HG03469 (cell line): ENCODE data around the gene CDH20.

Source experiments
- ATAC-seq: cut with Tn5 transposase; IDR thresholded peaks from one replicate; pipeline ENCODE4 v1.9.1; 2021; ENCODE audit warnings: mild to moderate bottlenecking, moderate library complexity, moderate number of reproducible peaks; ENCODE audit not compliant: unreplicated experiment

Gene CDH20

GRCh38 chr18:61333271-61333745 is at the start of gene CDH20:
Gene CDH20, plus strand, starts transcription at chr18:61333430.
- no peak for ATAC-seq

GRCh38 chr18:61284039-61284438 is 49.2 kb upstream of the CDH20 start:
- ATAC-seq: no peak

DNA sequence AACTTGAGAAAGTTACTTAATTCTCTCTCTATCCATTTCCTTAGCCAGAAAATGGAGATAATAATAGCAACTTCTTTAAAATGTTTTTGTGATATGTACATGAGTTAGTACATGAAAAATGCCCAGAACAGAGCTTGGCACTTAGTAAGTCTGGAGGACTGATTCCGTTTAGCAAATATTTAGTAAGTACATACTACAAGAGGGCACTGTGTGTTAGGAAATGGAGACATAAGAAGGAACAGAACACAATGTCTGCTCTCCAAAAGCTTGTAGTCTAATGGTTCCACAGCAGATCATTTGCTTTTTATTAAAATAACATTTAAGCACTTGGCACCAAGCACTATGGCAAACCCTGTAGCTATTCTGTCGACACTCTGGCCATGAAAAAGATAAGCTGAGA is 47.5 kb upstream of the CDH20 start:
- ATAC-seq: no peak

- no peak for ATAC-seq
Measured at GRCh38 chr18:61286867-61287266, 46.4 kb upstream of the CDH20 start.

GRCh38 chr18:61290616-61291015 is 42.6 kb upstream of the CDH20 start:
- no peak for ATAC-seq

DNA sequence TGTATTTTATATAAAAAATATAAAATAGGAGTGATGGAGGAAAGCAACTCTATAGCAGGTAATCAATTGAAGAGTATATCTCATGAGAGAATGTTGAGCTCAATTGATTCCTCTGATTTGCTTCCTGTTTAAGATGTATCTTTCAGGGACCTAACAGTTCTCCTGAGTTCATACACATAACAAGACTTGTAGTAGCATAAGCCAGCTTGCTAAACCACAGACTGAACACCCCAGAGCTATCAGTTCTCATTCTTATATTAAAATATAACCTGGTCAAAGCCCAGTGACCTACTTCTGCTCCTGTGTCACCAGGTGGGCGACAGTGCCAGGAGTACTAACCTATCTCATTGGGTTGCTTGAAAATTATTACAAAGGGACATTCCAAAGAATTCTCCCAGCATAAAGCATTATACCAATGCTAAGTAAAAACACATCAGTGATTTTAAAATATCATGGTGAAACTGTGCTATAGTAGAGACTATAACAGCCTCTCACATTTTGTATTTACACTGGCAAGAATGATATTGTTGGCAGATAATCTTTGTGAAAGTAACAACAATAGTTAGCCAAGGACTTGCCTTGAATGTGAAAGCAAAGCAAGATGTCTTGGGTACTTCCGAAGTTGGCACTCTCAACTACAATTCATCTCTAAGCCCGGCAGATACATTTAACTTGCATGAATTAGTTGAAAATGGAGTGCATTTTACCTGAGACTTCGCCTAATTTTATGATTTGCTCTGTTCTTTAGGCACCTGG is 40.8 kb upstream of the CDH20 start:
- ATAC-seq: no peak

DNA sequence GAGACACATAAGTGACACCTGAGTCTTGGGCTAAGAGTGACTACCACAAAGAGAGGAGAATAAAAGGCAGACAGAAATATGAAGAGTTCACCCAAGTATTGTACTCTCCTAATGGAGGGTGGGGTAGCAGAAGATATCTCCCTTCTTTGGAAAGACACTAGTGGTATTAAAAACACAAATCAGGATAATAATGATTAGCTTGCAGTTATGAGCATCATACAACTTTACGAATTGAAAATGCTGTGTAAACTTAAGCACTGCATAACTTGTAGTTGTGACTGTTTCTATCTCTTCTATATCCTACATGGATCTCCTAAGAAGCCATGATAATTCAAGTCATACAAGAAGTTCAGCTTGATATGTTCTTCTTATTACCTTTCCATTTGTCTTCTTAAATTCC is 38.1 kb upstream of the CDH20 start:
- ATAC-seq: no peak

DNA sequence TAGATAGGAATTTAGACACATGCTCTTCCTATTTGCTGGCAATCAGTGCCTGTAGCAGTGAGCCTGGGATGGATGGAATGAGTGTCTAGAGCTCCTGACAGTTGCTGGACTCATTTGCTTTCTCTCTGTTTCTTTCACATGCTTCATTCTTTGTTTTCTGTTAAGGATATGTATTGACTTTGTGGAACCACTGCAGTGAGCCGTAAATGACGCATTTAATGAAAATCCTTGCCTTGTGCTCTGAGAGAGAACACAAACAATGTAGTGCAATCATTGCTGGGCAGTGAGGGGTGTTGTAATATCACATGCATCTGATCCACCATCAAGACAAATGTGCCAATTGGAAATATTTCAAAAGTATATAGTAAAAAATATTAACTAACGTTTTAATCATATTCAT is 25.2 kb upstream of the CDH20 start:
- ATAC-seq: no peak

GRCh38 chr18:61308795-61309393 is 24.3 kb upstream of the CDH20 start:
- no peak for ATAC-seq

DNA sequence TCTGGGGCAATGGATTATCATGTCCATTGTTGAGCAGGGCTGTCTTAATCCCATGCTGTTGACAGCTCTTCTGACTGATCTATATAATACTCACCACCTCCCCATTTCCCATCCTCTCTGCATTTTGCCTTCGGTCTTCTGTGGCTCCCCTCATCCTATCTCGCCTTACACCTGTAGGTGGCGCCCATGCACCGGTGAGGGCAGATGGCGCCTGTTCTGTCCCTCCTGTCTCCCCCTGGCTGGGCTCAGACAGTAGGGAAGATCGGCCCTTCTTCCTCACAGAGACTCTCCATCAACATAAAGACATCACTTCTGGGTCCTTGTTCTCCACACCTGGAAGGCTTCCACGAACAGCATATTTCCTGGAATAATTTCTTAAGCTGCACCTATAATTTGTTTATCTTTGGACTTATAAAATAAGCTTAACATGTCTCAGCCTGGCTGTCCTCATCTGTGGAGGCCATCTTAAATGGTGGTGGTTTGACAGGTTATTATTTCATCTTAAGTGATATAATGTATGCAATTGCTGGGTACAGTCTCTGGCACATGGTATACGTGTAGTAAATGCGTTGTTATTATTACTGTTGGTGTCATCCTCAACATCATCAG is 10.9 kb upstream of the CDH20 start:
- peak; percentile 86 for ATAC-seq

GRCh38 chr18:61323951-61324350 is 9.3 kb upstream of the CDH20 start:
- ATAC-seq: no peak

DNA sequence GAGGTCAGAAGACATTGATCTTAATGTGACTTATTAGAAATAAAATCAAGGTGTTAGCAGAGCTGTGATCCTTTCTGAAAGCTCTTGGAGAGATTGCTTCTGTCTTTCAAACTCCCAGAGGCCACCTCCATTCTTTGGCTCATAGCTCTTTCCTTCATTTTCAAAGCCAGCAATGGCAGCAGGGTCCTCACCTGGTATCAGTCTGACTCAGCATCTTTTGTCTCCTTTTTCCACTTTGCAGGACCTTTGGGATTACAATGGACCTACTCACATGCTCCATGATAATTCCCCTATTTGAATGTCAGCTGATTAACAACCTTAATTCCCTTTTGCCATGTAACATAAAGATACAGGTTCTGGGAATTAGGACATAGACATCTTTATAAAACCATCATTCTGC is 6.8 kb upstream of the CDH20 start:
- no peak for ATAC-seq

- ATAC-seq: no peak
Measured at GRCh38 chr18:61329398-61329797, 3.8 kb upstream of the CDH20 start.

- ATAC-seq: no peak
Measured at GRCh38 chr18:61331051-61331450, 2.2 kb upstream of the CDH20 start.

- no peak for ATAC-seq
Measured at GRCh38 chr18:61333746-61334490, 688 bp downstream of the CDH20 start.

DNA sequence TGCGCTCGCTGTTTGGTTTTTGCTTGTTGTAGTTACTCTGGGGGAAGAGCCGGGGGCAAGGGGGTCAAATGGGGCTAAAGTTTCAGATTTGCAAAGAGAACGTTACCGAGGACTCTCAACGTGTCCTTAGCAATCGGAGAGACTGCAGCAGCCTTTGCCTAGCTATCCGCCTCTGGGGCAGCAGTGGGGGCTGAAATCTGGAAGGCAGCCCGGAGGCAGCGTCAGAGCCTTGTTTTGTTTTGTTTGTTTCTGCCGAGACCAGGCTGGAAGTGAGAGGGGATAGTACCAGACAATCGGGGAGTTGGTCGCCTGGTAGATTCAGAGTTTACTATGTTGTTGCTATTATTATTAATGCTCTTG is 1.2 kb downstream of the CDH20 start:
- no peak for ATAC-seq

GRCh38 chr18:61334951-61335683 is 1.9 kb downstream of the CDH20 start:
- ATAC-seq: no peak

- no peak for ATAC-seq
Measured at GRCh38 chr18:61335684-61336555, 2.7 kb downstream of the CDH20 start.

DNA sequence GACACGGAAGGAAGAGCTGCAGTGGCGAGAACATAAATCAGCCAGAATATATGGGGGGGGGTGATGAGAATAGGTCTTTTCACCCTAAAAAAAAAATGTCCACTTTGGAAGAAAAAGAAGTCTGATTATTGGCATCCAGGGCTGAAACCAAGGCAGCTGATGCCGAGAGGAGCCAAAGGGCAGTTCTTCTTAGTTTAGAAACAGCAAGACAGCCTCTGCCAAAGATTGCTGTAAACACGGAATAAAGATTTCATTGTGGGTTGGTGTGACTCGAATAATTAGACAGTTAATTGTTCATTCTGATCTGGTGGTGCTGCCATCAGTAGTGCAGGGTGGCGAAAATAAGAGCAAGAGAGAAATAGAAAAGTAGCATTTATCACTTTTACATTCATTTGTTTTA is 3.5 kb downstream of the CDH20 start:
- no peak for ATAC-seq

- ATAC-seq: no peak
Measured at GRCh38 chr18:61337527-61337926, 4.3 kb downstream of the CDH20 start.
